Measurements from ENCODE around the gene ADAM19.

GRCh38 chr5:157444224-157444623 is 131.4 kb downstream of the ADAM19 start:
- TF ChIP-seq CTCF (IDR thresholded peaks at IDR 0.05; ENCODE audit: borderline replicate concordance, extremely low read depth, low read length, poor library complexity, severe bottlenecking) (no peak), EZH2 (IDR thresholded peaks at IDR 0.05; ENCODE audit: borderline replicate concordance, low read depth, low read length, severe bottlenecking) (no peak)

All from DND-41 (cell line).